ENCODE results near the gene PDXK. TPM values are rescaled to one million over a fixed set of nuclear protein-coding genes. Genes with fewer than 3 reads are reported as not detected.
"Not testable (repeated sequence)": the region's sequence is repeated elsewhere in the genome, so short reads cannot be mapped to it uniquely, and the experiment has no call there.

PDXK gene
- total RNA-seq, result 100 to 1,000 TPM in 1 of 2 donors, 10 to 100 TPM in 1; 74.7 to 109 TPM
- long read RNA-seq, donor 1, full-length matches to known transcripts, result 17 of 38 reads
- long read RNA-seq, donor 1, partial matches to known transcripts, result 0 of 38 reads
- long read RNA-seq, donor 1, other reads (novel, unspliced or antisense), result 21 of 38 reads
- long read RNA-seq, donor 2, full-length matches to known transcripts, result 1 of 24 reads
- long read RNA-seq, donor 2, partial matches to known transcripts, result 1 of 24 reads
- long read RNA-seq, donor 2, other reads (novel, unspliced or antisense), result 22 of 24 reads

- intact Hi-C loops (cut with DNase I), result no loop called here
Measured at GRCh38 chr21:43718872-43719747, at the start of gene PDXK. Gene PDXK (plus strand): TSS chr21:43719129. CDS start chr21:43719295, 166 bp downstream.

GRCh38 chr21:43669828-43670605 is 48.9 kb upstream of the PDXK start:
- intact Hi-C loops (cut with DNase I), result loop anchor here in 1 of 2 donors (2.0 to 10.0 kb wide), 2 partner anchors 55 to 115 kb away; partner anchors contain the start of gene RRP1
- no peak for DNase-seq (ENCODE audit: low spot score)

More at GRCh38 chr21:43718872-43719747, at the start of gene PDXK:
- peak; percentile 97 for DNase-seq (ENCODE audit: low spot score)

- intact Hi-C loops (cut with DNase I), result loop anchor here in 1 of 2 donors (10.0 kb wide), 1 partner anchor 109 kb away; the partner anchor contains the start of gene RRP1
- DNase-seq (ENCODE audit: low spot score), result no peak
Measured at GRCh38 chr21:43675871-43676270, 43.1 kb upstream of the PDXK start.

GRCh38 chr21:43676391-43676790 is 42.5 kb upstream of the PDXK start:
- no peak for DNase-seq (ENCODE audit: low spot score)
- intact Hi-C loops (cut with DNase I), result loop anchor here in 1 of 2 donors (10.0 kb wide), 1 partner anchor 108 kb away; the partner anchor contains the start of gene RRP1

GRCh38 chr21:43679951-43680350 is 39.0 kb upstream of the PDXK start:
- no peak for DNase-seq (ENCODE audit: low spot score)
- intact Hi-C loops (cut with DNase I), result loop anchor here in 1 of 2 donors (10.0 kb wide), 1 partner anchor 105 kb away; the partner anchor contains the start of gene RRP1

GRCh38 chr21:43680421-43680820 is 38.5 kb upstream of the PDXK start:
- intact Hi-C loops (cut with DNase I); DNase-seq (ENCODE audit: low spot score): not testable (repeated sequence)

GRCh38 chr21:43681650-43682049 is 37.3 kb upstream of the PDXK start:
- no peak for DNase-seq (ENCODE audit: low spot score)
- intact Hi-C loops (cut with DNase I), result no loop called here

GRCh38 chr21:43684424-43684823 is 34.5 kb upstream of the PDXK start:
- DNase-seq (ENCODE audit: low spot score), result no peak
- intact Hi-C loops (cut with DNase I), result no loop called here

- intact Hi-C loops (cut with DNase I), result no loop called here
- no peak for DNase-seq (ENCODE audit: low spot score)
Measured at GRCh38 chr21:43686811-43687565, 31.9 kb upstream of the PDXK start.

GRCh38 chr21:43687566-43688399 is 31.1 kb upstream of the PDXK start:
- intact Hi-C loops (cut with DNase I), result no loop called here
- no peak for DNase-seq (ENCODE audit: low spot score)

GRCh38 chr21:43688906-43689305 is 30.0 kb upstream of the PDXK start:
- intact Hi-C loops (cut with DNase I), result no loop called here
- no peak for DNase-seq (ENCODE audit: low spot score)

- intact Hi-C loops (cut with DNase I), result no loop called here
- no peak for DNase-seq (ENCODE audit: low spot score)
Measured at GRCh38 chr21:43689556-43690337, 29.2 kb upstream of the PDXK start.

GRCh38 chr21:43690346-43690745 is 28.6 kb upstream of the PDXK start:
- DNase-seq (ENCODE audit: low spot score), result no peak
- intact Hi-C loops (cut with DNase I), result no loop called here

- no peak for DNase-seq (ENCODE audit: low spot score)
- intact Hi-C loops (cut with DNase I), result no loop called here
Measured at GRCh38 chr21:43691086-43691795, 27.7 kb upstream of the PDXK start.

- no peak for DNase-seq (ENCODE audit: low spot score)
- intact Hi-C loops (cut with DNase I), result no loop called here
Measured at GRCh38 chr21:43691801-43692200, 27.1 kb upstream of the PDXK start.

- DNase-seq (ENCODE audit: low spot score), result no peak
- intact Hi-C loops (cut with DNase I), result no loop called here
Measured at GRCh38 chr21:43692949-43693348, 26.0 kb upstream of the PDXK start.

All from posterior vena cava (tissue), 2 donors.